Mononuclear cell (primary cell): ENCODE measurements around the gene CFAP97. TPM values are rescaled to one million over a fixed set of nuclear protein-coding genes. Genes with fewer than 3 reads are reported as not detected.
"Not testable (repeated sequence)": the region's sequence is repeated elsewhere in the genome, so short reads cannot be mapped to it uniquely, and the experiment has no call there.

Experiments
- H3K27me3 ChIP-seq: 2 replicates; pipeline ENCODE4 v1.6.0; 2011; ENCODE audit warnings: low read length, control low read depth; ENCODE audit not compliant: insufficient read depth
- H3K4me1 ChIP-seq: 2 replicates; pipeline ENCODE4 v1.5.1; 2011; ENCODE audit warnings: mild to moderate bottlenecking, low read length, control low read depth; ENCODE audit not compliant: insufficient read depth
- H3K4me3 ChIP-seq: 2 replicates; pipeline ENCODE4 v1.5.1; 2011; ENCODE audit warnings: mild to moderate bottlenecking, low read length, moderate library complexity
- H3K9me3 ChIP-seq: 2 replicates; pipeline ENCODE4 v1.5.1; 2011; ENCODE audit warnings: low read depth, mild to moderate bottlenecking, control low read depth, low read length
- total RNA-seq: library from RNA; depleted of rRNA; stranded (reverse); fragments of >200 nt; gene quantifications from one replicate; pipeline ENCODE4 v1.2.3, GENCODE V29; 2012

Gene CFAP97
- total RNA-seq, 1 donor = 25.5 TPM

GRCh38 chr4:185120631-185120946, 83.2 kb downstream of the CFAP97 start:
- Histone ChIP-seq H3K9me3 (no peaks in the 10 kb centered on the region), H3K27me3 (peaks cover 13% of the 10 kb centered on the region), H3K4me1 (no peaks in the 10 kb centered on the region), H3K4me3 (no peak overlapping the region)

- no peak overlapping the region for H3K4me3 ChIP-seq
- no peaks in the 10 kb centered on the region for H3K9me3 ChIP-seq
- peaks cover 10% of the 10 kb centered on the region for H3K27me3 ChIP-seq
- no peaks in the 10 kb centered on the region for H3K4me1 ChIP-seq
Measured at GRCh38 chr4:185119927-185120630, 83.7 kb downstream of the CFAP97 start.

GRCh38 chr4:185119467-185119866, 84.3 kb downstream of the CFAP97 start:
- not testable (repeated sequence) for H3K4me3 ChIP-seq, H3K27me3 ChIP-seq, H3K9me3 ChIP-seq, H3K4me1 ChIP-seq

- Histone ChIP-seq H3K9me3 (no peaks in the 10 kb centered on the region), H3K4me3 (no peak overlapping the region), H3K27me3 (peaks cover 6% of the 10 kb centered on the region), H3K4me1 (no peaks in the 10 kb centered on the region)
Measured at GRCh38 chr4:185118876-185119275, 84.9 kb downstream of the CFAP97 start.

- Histone ChIP-seq H3K27me3 (peaks cover 3% of the 10 kb centered on the region), H3K9me3 (no peaks in the 10 kb centered on the region), H3K4me3 (no peak overlapping the region), H3K4me1 (no peaks in the 10 kb centered on the region)
Measured at GRCh38 chr4:185117300-185117934, 86.4 kb downstream of the CFAP97 start.

- Histone ChIP-seq H3K4me1 (no peaks in the 10 kb centered on the region), H3K4me3 (no peak overlapping the region), H3K27me3 (peaks cover 3% of the 10 kb centered on the region), H3K9me3 (no peaks in the 10 kb centered on the region)
Measured at GRCh38 chr4:185115827-185116232, 88.0 kb downstream of the CFAP97 start.

GRCh38 chr4:185113340-185113739, 90.5 kb downstream of the CFAP97 start:
- no peak overlapping the region for H3K4me3 ChIP-seq
- no peaks in the 10 kb centered on the region for H3K9me3 ChIP-seq
- no peaks in the 10 kb centered on the region for H3K4me1 ChIP-seq

GRCh38 chr4:185112104-185112503, 91.7 kb downstream of the CFAP97 start:
- H3K4me1 ChIP-seq = no peaks in the 10 kb centered on the region
- no peak overlapping the region for H3K4me3 ChIP-seq
- H3K9me3 ChIP-seq = no peaks in the 10 kb centered on the region
- H3K27me3 ChIP-seq = peaks cover 3% of the 10 kb centered on the region

More at GRCh38 chr4:185113340-185113739, 90.5 kb downstream of the CFAP97 start:
- peaks cover 3% of the 10 kb centered on the region for H3K27me3 ChIP-seq

- H3K9me3 ChIP-seq = no peaks in the 10 kb centered on the region
- no peak overlapping the region for H3K4me3 ChIP-seq
- no peaks in the 10 kb centered on the region for H3K27me3 ChIP-seq
- H3K4me1 ChIP-seq = no peaks in the 10 kb centered on the region
Measured at GRCh38 chr4:185110375-185110823, 93.4 kb downstream of the CFAP97 start.

GRCh38 chr4:185109736-185110135, 94.1 kb downstream of the CFAP97 start:
- H3K27me3 ChIP-seq = no peaks in the 10 kb centered on the region

More at GRCh38 chr4:185109736-185110135, 94.1 kb downstream of the CFAP97 start:
- Histone ChIP-seq H3K4me3 (no peak overlapping the region), H3K4me1 (no peaks in the 10 kb centered on the region), H3K9me3 (no peaks in the 10 kb centered on the region)

Other genes with a start within 250 kb of the CFAP97 start
- not detected for gene HELT, start 185.5 kb downstream of the CFAP97 start, total RNA-seq
- 2.1 TPM for gene SLC25A4, start 60.7 kb downstream of the CFAP97 start, total RNA-seq
- gene SNX25, start 5.6 kb upstream of the CFAP97 start, total RNA-seq = 30.1 TPM
- 4.5 TPM for gene LRP2BP, start 191.9 kb upstream of the CFAP97 start, total RNA-seq
- 16.2 TPM for gene ANKRD37, start 192.8 kb upstream of the CFAP97 start, total RNA-seq
- 14.6 TPM for gene UFSP2, start 222.0 kb upstream of the CFAP97 start, total RNA-seq